ENCODE data around the gene LRP1B. TPM values are rescaled to one million over a fixed set of nuclear protein-coding genes. Genes with fewer than 3 reads are reported as not detected.

The LRP1B gene
- total RNA-seq, 2 donors from 2014 or later, result 0.79 to 1.8 TPM

GRCh38 chr2:142150453-142150852, 19.6 kb upstream of the LRP1B start:
- Histone ChIP-seq H3K9ac (ENCODE audit: extremely low read depth, low read length, poor library complexity, severe bottlenecking) (no peak overlapping the region), H3K4me1 (ENCODE audit: control insufficient read depth, insufficient read depth, low read length) (no peaks in the 10 kb centered on the region), H3K27ac (ENCODE audit: low read depth, low read length) (no peak overlapping the region), H3K36me3 (ENCODE audit: control insufficient read depth, insufficient read depth, low read length) (no peaks in the 10 kb centered on the region), H3K4me3 (ENCODE audit: low read length) (no peak overlapping the region), H3K27me3 (ENCODE audit: control insufficient read depth, insufficient read depth, low read length, poor library complexity, severe bottlenecking) (no peaks in the 10 kb centered on the region), H3K9me3 (ENCODE audit: control insufficient read depth, low read length) (no peaks in the 10 kb centered on the region)
- Mint-ChIP-seq H3K27ac (no peak overlapping the region), H3K36me3 (ENCODE audit: low read depth) (no peaks in the 10 kb centered on the region), H3K4me3 (no peak overlapping the region), H3K4me1 (no peaks in the 10 kb centered on the region), H3K27me3 (ENCODE audit: insufficient read depth) (no peaks in the 10 kb centered on the region), H3K9me3 (no peaks in the 10 kb centered on the region)
- WGBS, 2 experiments (ENCODE audit: insufficient coverage in 1 of 2, insufficient read length in 1 of 2), result 100% methylated on average over 1 of the region's 1 CpG; no CpG with 5 or more reads in 1 of the 2 experiments
- no peak for DNase-seq
- TF ChIP-seq, protein P1, sequence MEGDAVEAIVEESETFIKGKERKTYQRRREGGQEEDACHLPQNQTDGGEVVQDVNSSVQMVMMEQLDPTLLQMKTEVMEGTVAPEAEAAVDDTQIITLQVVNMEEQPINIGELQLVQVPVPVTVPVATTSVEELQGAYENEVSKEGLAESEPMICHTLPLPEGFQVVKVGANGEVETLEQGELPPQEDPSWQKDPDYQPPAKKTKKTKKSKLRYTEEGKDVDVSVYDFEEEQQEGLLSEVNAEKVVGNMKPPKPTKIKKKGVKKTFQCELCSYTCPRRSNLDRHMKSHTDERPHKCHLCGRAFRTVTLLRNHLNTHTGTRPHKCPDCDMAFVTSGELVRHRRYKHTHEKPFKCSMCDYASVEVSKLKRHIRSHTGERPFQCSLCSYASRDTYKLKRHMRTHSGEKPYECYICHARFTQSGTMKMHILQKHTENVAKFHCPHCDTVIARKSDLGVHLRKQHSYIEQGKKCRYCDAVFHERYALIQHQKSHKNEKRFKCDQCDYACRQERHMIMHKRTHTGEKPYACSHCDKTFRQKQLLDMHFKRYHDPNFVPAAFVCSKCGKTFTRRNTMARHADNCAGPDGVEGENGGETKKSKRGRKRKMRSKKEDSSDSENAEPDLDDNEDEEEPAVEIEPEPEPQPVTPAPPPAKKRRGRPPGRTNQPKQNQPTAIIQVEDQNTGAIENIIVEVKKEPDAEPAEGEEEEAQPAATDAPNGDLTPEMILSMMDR (conservative IDR thresholded peaks at IDR 0.05), result no peak

GRCh38 chr2:142144547-142144946, 13.7 kb upstream of the LRP1B start:
- peaks cover 2% of the 10 kb centered on the region for H3K27me3 Mint-ChIP-seq (ENCODE audit: insufficient read depth)
- no peak overlapping the region for H3K27ac Mint-ChIP-seq
- 84 to 96% methylated on average over 2 of the region's 2 CpGs for WGBS, 2 experiments (ENCODE audit: insufficient coverage in 1 of 2, insufficient read length in 1 of 2)
- Histone ChIP-seq H3K9ac (ENCODE audit: extremely low read depth, low read length, poor library complexity, severe bottlenecking) (no peak overlapping the region), H3K9me3 (ENCODE audit: control insufficient read depth, low read length) (no peaks in the 10 kb centered on the region), H3K4me1 (ENCODE audit: control insufficient read depth, insufficient read depth, low read length) (no peaks in the 10 kb centered on the region), H3K27me3 (ENCODE audit: control insufficient read depth, insufficient read depth, low read length, poor library complexity, severe bottlenecking) (no peaks in the 10 kb centered on the region), H3K36me3 (ENCODE audit: control insufficient read depth, insufficient read depth, low read length) (no peaks in the 10 kb centered on the region), H3K4me3 (ENCODE audit: low read length) (no peak overlapping the region), H3K27ac (ENCODE audit: low read depth, low read length) (no peak overlapping the region)
- no peaks in the 10 kb centered on the region for H3K36me3 Mint-ChIP-seq (ENCODE audit: low read depth)
- DNase-seq, result no peak
- no peak overlapping the region for H3K4me3 Mint-ChIP-seq
- H3K9me3 Mint-ChIP-seq, result no peaks in the 10 kb centered on the region
- H3K4me1 Mint-ChIP-seq, result no peaks in the 10 kb centered on the region
- TF ChIP-seq, protein P1 (conservative IDR thresholded peaks at IDR 0.05), result no peak

GRCh38 chr2:142142595-142142994, 11.8 kb upstream of the LRP1B start:
- TF ChIP-seq, protein P1 (conservative IDR thresholded peaks at IDR 0.05), result no peak
- H3K9ac ChIP-seq (ENCODE audit: extremely low read depth, low read length, poor library complexity, severe bottlenecking), result no peak overlapping the region
- H3K4me3 ChIP-seq (ENCODE audit: low read length), result no peak overlapping the region
- no peaks in the 10 kb centered on the region for H3K4me1 ChIP-seq (ENCODE audit: control insufficient read depth, insufficient read depth, low read length)
- WGBS, 2 experiments (ENCODE audit: insufficient coverage in 1 of 2, insufficient read length in 1 of 2), result 95 to 100% methylated on average over 1 to 3 of the region's 3 CpGs
- Mint-ChIP-seq H3K4me1 (no peaks in the 10 kb centered on the region), H3K27me3 (ENCODE audit: insufficient read depth) (peaks cover 2% of the 10 kb centered on the region), H3K4me3 (no peak overlapping the region), H3K36me3 (ENCODE audit: low read depth) (no peaks in the 10 kb centered on the region), H3K9me3 (no peaks in the 10 kb centered on the region), H3K27ac (no peak overlapping the region)
- H3K27ac ChIP-seq (ENCODE audit: low read depth, low read length), result no peak overlapping the region
- DNase-seq, result no peak
- no peaks in the 10 kb centered on the region for H3K27me3 ChIP-seq (ENCODE audit: control insufficient read depth, insufficient read depth, low read length, poor library complexity, severe bottlenecking)
- no peaks in the 10 kb centered on the region for H3K36me3 ChIP-seq (ENCODE audit: control insufficient read depth, insufficient read depth, low read length)
- no peaks in the 10 kb centered on the region for H3K9me3 ChIP-seq (ENCODE audit: control insufficient read depth, low read length)
